ENCODE results near the gene CDK15.
"Not testable (repeated sequence)": the region's sequence is repeated elsewhere in the genome, so short reads cannot be mapped to it uniquely, and the experiment has no call there.

CDK15 gene

GRCh38 chr2:201806442-201807170, at the start of gene CDK15:
Gene CDK15, plus strand, starts transcription at chr2:201806537. Its CDS starts 128 bp downstream, at chr2:201806665.
- DNase-seq: peak; percentile 21

- DNase-seq: no peak
These were observed 48.1 kb upstream of the CDK15 start for GRCh38 chr2:201758234-201758633.

GRCh38 chr2:201758873-201759272, 47.5 kb upstream of the CDK15 start:
- DNase-seq: no peak

- no peak for DNase-seq
These were observed 46.8 kb upstream of the CDK15 start for GRCh38 chr2:201759567-201759966.

DNA sequence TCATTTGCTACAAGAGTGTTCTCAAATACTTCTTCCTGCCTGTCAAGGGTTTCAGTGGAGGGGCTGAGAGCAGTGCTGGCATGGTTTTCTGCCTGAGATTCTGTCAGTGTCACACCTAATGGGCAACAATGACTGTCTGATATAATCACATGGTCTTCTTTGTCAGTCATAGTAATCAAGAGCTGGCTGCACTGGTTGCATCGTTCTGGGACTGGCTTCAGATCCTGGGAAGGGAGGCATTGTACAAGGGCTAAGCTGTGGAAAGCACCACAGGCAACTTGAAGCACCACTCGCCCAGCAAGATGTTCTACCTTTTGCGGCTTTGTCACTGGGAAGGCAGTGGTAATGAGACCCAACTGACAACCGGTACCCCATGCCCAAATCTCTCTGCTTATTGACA, 45.2 kb upstream of the CDK15 start:
- no peak for DNase-seq

- not testable (repeated sequence) for DNase-seq
These were observed 41.9 kb upstream of the CDK15 start for GRCh38 chr2:201764469-201764868.

GRCh38 chr2:201765799-201766198, 40.5 kb upstream of the CDK15 start:
- no peak for DNase-seq

- no peak for DNase-seq
These were observed 37.4 kb upstream of the CDK15 start for GRCh38 chr2:201768918-201769317.

GRCh38 chr2:201769666-201770373, 36.5 kb upstream of the CDK15 start:
- DNase-seq: no peak

GRCh38 chr2:201773990-201774389, 32.3 kb upstream of the CDK15 start:
- no peak for DNase-seq

- DNase-seq: no peak
These were observed 31.8 kb upstream of the CDK15 start for GRCh38 chr2:201774546-201774945.

DNA sequence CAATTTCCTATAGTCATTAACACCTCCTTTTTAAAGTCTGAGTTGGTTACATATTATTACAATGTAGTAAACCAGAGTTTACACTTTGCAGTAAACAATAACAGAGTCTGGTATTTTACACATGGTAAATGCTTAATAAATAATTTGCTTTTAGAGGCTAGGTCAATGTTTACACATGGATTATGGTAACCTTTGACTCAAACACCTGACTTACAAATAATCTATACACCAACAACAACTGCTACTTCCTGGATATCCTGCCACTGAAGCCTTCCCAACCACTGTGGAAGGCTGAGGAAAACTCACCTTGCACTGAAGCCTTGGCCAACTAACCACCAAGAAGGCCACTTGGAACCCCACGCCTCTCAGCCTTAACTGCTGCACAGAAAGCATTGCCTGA, 31.0 kb upstream of the CDK15 start:
- DNase-seq: no peak

DNA sequence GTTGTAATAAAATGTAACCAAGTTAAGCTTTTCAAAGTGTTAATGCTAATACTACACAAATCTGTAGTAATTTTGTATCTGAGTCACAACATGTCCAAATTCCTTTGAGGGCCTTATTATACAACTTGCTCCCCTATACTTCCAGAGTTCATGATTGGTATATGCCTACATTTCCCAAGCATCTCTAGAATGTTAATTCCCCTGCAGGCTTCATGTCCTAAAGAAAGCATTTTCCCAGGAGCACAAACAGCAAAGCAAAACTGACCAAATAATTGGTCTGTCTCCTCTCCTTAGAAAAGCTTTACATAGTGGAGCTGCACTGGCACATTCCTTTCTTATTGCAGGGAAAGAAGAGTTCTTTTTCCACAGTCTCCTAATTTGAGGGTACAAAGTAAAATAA, 29.3 kb upstream of the CDK15 start:
- no peak for DNase-seq

- DNase-seq: no peak
These were observed 28.5 kb upstream of the CDK15 start for GRCh38 chr2:201777869-201778268.

DNA sequence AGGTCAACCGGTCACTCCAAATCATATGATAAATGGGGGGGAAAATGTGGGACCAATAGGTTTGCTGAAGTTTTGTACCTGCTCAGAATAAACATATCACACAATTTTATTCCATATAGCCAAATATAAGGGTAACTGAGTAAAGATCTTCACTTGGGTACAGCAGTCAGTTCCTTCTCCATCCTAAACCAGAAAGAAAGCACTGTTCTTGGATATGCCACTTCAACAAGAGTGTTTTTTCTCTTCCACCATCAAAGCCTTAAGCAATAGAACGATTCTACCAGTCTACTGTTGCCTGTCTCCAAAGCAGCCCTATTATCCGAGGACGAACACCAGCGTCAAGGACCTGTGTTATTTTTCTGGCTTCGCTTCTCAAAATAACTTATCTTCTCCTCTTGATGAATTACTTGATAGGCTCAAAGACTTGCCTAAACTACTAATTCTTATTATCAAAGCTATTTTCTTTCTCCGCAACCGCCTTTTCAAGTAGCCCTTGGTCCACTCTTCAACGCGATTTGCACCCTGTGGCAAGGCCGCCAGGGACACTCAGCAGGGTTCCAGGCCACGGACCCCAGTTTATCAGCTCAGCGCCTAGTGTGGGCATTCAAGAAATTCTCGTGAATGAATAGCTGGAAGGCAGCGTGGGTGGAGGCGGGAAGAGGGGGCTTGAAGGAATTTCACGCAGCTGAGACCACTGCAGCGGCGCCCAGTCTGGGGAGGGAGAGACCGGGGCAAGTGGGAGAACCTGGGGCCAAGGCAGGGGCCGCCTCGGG, 26.2 kb upstream of the CDK15 start:
- DNase-seq: peak; percentile 45

DNA sequence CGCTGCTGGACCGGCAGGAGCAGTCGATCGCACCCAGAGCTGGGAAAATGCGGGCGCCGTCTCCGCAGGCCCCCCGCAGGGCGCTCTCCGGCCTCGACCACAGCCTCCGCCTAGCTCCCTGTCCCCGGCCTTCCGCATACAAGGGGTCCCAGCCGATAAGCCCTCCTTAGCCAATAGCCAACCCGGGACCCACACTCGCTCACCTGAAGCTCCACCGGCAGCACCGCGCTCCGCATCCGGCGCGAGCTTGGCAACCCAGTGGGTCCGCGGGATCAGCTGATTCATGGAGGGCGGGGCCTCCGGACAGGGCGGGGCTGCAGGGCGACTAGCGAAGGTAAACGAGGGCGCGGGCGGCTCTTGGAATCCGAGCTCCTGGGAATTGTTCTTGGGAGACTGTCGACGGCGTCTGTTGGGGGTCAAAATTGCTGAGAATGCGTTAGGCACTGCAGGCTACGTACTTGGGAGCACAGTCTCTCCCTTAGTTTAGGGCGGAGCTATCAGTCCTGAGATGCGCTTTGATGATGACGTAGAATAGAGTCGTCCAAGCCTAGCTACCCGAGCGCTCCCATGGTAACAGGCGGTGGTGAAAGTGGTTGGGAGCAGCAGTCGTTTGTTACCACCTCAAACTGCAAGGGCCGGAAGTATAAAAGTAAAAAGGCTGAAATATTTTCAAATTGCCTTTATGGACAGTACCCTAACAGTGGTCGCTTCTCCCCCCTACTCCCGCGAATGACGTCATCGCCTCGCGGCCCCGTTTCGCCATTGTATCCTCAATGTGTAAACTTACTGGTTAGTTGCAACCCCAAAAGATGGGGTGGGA, 25.5 kb upstream of the CDK15 start, which contains the start of gene ALS2:
ALS2 (minus strand) TSS at position 260 of the 820 bp plus-strand sequence. CDS start 12,048 bp downstream, outside the sequence.
- DNase-seq: peak; percentile 98

DNA sequence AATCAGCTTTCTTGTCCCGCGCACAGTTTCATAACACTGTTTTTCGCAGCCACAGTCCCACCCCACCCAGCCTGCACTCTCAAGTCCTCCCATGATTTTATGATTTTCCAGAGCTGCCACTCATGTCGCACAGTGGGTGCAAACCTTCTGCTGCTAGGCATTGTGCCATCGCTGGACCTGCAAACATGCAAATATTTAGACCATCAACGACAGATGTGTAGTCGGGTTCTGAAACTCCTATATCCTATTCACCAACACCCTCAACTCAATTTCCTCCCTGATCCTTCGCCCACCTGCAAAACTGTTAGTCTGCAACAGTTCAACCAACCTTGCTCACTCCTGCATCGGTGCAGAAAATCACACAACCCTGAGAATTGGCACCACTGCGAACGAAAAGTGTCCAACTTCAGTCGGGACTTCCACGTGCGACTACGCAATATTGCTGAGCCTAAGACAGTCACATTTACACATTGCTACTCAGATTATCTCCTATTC, 24.7 kb upstream of the CDK15 start:
- DNase-seq: peak; percentile 50

DNA sequence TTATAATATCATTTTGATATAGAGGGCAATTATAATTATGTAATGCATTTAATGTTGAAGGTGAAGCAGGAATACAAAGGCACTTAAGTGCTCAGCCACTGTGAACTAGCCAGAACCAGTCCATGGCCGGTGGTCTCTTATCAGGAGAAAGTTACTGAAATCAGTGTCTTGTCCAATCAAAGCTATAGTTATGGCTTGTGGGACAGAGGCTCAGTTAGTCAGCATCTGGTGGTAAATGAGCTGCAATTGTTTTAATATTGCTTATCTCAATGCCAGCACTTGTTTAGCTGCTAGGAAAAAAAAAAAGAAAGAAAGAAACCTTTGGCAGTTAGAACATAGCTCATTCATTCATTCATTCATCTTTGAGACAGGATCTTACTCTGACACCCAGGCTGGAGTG, 21.8 kb upstream of the CDK15 start:
- peak; percentile 87 for DNase-seq

DNA sequence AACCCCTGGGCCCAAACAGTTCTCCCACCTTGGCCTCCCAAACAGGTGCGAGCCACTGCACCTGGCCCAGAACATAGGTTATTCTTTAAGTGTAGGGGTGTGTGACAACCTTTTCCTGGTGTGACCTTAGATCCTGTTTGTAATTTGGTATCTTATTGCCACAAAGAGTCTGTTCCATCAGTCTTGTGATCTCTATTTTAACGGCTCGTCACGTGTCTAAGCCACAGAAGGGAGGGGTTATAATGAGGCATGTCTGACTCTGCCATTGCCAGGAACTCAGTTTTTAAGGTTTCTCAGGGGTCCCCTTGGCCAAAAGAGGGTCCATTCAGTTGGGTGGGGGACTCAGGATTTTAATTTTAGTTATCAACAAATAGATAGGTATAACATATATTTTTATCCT, 21.2 kb upstream of the CDK15 start:
- peak; percentile 93 for DNase-seq

- DNase-seq: no peak
These were observed 19.9 kb upstream of the CDK15 start for GRCh38 chr2:201786471-201786870.

DNA sequence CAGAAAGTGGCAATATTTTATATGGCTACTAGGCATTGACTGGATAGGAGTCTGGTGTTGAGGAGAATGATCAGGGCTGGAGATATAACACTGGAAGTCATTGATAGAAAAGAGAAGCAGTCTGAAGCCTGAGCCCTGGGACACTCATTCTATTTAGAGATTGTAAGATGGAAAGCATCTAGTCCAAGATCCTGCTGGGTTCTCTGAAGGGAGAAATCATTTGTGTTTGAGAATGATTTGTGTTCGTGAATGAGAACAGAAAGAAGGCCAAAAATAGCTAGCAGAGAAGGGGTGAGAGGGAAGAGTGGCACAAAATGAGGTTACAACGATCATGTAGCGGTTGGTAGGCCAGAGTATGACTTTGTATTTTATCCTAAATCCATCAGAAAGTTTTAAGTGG, 18.0 kb upstream of the CDK15 start:
- no peak for DNase-seq

- DNase-seq: no peak
These were observed 16.9 kb upstream of the CDK15 start for GRCh38 chr2:201789395-201789794.
